ENCODE results near the gene LRRC26. TPM values are rescaled to one million over a fixed set of nuclear protein-coding genes. Genes with fewer than 3 reads are reported as not detected.

Gene LRRC26, protein sequence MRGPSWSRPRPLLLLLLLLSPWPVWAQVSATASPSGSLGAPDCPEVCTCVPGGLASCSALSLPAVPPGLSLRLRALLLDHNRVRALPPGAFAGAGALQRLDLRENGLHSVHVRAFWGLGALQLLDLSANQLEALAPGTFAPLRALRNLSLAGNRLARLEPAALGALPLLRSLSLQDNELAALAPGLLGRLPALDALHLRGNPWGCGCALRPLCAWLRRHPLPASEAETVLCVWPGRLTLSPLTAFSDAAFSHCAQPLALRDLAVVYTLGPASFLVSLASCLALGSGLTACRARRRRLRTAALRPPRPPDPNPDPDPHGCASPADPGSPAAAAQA
- total RNA-seq = 10 to 100 TPM; 18.7 to 63.0 (median 58.9) TPM
- long read RNA-seq, donor 1, transcript LRRC26-201 (2 exons, 1,209 nt) = major isoform, 31 of 32 reads
- long read RNA-seq, donor 1, partial matches to known transcripts = 0 of 32 reads
- long read RNA-seq, donor 1, other reads (novel, unspliced or antisense) = 1 of 32 reads
- long read RNA-seq, donor 2, transcript LRRC26-201 (2 exons, 1,209 nt) = major isoform, 32 of 32 reads
- long read RNA-seq, donor 2, partial matches to known transcripts = 0 of 32 reads
- long read RNA-seq, donor 2, other reads (novel, unspliced or antisense) = 0 of 32 reads

DNA sequence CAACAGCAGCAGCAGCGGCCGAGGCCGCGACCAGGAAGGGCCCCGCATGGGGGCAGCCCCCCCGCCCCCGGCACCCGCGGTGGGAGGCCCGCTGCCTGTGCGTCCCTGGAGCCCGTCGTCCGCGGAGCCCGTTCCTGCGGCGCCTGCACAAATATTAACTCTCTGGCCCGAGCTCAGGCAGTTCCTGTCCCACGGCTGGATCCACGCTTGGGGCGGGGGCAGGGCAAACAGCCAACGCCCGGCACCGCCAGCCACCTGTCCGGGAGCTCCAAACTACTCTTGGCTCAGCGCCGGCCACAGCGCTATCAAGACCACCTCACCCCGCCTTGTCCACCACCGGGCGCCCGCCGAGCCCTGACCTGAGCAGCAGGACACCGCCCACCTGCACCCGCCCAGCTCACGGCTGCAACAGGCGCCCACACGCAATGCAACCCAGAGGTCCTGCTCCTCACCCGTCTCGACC, at the start of gene LRRC26:
TSS of gene LRRC26 (minus strand) at position 156 of the 463 bp plus-strand sequence. CDS start at position 48, 108 bp downstream.
- ATAC-seq (peak; percentile 35), DNase-seq (peak; percentile 63 to 77 (median 73))
- H3K4me3 ChIP-seq = peak within 1 kb of the TSS; percentile 11
- H3K4me1 ChIP-seq (ENCODE audit: low read depth) = peaks cover 42% of the 10 kb centered on the region
- no peaks in the 10 kb centered on the region for H3K36me3 ChIP-seq (ENCODE audit: low read depth)
- no peak for TF ChIP-seq CTCF (IDR thresholded peaks at IDR 0.05)
- no peaks in the 10 kb centered on the region for H3K9me3 ChIP-seq
- intact Hi-C loops (cut with DNase I, micrococcal nuclease) = no loop called here

- intact Hi-C loops (cut with DNase I, micrococcal nuclease) = no loop called here
- DNase-seq (peak in 1 of 3 donors; percentile 69), ATAC-seq (peak; percentile 50)
- no peak for TF ChIP-seq CTCF (IDR thresholded peaks at IDR 0.05)
- H3K4me3 ChIP-seq = no peak overlapping the region
- H3K36me3 ChIP-seq (ENCODE audit: low read depth) = no peaks in the 10 kb centered on the region
- no peaks in the 10 kb centered on the region for H3K9me3 ChIP-seq
- H3K4me1 ChIP-seq (ENCODE audit: low read depth) = peaks cover 24% of the 10 kb centered on the region
Observed at GRCh38 chr9:137218754-137219271, 49.0 kb upstream of the LRRC26 start.

DNA sequence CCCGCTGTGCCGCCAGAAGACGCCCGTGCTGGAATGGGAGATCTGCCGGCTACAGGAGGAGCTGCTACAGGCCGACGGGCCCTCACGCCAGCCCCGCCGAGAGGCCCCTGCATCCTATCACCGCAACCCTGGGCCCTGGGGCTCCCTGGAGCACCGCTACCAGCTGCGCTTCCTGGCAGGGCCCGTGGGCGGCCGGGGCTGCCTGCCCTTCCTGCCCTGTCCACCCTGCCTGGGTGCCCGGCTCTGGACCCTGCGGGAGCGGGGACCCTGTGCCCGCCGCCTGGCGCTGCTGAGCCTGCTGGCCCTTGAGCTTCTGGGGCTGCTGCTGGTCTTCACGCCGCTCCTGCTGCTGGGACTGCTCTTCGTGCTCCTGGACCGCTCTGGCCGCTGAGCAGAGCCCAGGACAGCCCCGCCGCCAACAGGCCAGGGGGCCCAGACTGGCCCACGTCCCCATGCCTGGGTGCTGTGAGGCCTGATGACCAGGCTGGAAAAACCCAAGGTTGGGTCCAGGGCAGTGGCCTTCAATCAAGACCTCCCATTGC, 48.4 kb upstream of the LRRC26 start:
- Histone ChIP-seq H3K36me3 (ENCODE audit: low read depth) (no peaks in the 10 kb centered on the region), H3K4me1 (ENCODE audit: low read depth) (peaks cover 24% of the 10 kb centered on the region), H3K9me3 (no peaks in the 10 kb centered on the region), H3K4me3 (no peak overlapping the region)
- DNase-seq (no peak), ATAC-seq (no peak)
- TF ChIP-seq CTCF (IDR thresholded peaks at IDR 0.05) = no peak
- intact Hi-C loops (cut with DNase I, micrococcal nuclease) = no loop called here

GRCh38 chr9:137217276-137218211, 47.7 kb upstream of the LRRC26 start:
- intact Hi-C loops (cut with DNase I, micrococcal nuclease) = no loop called here
- peak overlapping the region; percentile 5 for H3K4me3 ChIP-seq
- peak; percentile 92 to 95 (median 93) for DNase-seq
- H3K36me3 ChIP-seq (ENCODE audit: low read depth) = no peaks in the 10 kb centered on the region
- peak; percentile 87 for ATAC-seq
- H3K9me3 ChIP-seq = no peaks in the 10 kb centered on the region
- peaks cover 19% of the 10 kb centered on the region for H3K4me1 ChIP-seq (ENCODE audit: low read depth)
- no peak for TF ChIP-seq CTCF (IDR thresholded peaks at IDR 0.05)

All from mucosa of descending colon (tissue), 3 donors.